ENCODE results near the gene RABGAP1.

RABGAP1 gene

DNA sequence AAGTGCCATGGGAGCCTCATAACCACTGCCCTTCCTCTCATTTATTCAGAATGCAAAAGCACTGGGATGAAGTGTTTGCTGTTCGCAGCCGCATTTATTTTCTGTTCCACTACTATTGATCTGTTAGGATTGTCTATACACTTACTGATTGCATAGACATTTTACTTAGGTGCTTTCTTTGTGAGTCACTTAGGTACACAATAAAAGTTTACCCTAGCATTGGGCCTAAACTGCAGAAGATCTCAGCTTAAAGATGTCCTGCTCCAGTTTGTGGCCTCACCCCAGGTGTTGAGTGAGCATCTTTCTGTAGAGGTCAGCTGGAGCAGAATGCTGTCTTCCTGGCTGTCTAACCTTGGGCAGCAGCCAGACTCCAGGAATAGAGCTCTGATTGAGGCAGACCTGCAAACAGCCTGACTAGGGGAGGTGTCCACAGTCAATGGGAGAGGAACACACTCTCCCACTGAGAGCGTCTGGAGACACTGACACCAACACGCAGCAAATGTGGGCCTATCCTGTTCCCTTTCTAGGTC, 146.6 kb downstream of the RABGAP1 start:
- DNase-seq = no peak

- no peak for DNase-seq
Observed at GRCh38 chr9:123089040-123089439, 148.2 kb downstream of the RABGAP1 start.

DNA sequence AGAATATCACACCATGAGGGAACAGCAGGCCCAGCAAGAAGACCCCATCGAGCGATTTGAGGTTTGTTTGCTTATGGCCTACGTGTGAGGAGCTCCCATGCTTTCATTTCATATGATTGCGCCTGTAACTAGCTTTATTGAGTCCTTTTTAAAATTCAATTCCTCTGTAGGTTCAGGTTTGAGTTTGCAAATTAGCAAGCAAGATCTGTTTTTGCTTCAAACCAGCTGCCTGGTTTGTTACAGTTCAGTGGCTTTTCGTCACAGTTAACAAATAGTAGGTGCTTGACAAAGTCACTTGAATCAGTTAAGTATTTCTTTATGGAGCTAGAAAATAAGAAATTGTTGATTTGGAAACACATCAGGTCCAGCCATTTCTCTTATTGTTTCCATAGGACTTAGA, 149.0 kb downstream of the RABGAP1 start:
- no peak for DNase-seq

DNA sequence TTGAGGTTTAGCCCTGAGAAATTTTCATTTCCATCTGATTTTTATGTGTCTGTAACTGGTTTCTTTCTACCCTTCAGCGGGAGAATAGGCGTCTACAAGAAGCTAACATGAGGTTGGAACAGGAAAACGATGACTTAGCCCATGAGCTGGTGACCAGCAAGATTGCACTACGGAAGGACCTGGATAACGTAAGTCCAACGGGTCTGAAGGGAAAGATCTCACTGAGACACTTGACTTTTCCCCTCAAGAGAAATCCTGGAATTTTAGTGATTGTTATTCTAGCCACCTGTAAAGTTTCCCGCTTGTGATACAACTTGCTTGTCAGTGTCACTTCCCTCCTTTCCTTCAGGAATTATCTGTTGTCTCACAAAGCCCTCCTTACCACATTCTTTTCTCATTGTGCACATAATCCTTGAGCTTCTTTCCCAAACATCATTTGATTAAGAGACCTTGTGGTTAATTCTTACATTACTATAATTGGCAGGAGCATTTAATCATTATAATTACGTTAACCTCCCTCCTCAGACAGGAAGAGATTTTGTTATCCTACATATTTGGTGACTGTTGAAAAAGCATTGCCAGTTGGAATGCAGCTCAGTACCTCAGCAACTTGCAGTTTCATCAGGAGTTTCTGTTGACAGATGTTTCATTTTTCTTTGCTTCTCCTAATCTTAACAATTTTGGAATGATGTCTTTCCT, 149.5 kb downstream of the RABGAP1 start:
- DNase-seq = no peak

- DNase-seq = no peak
Observed at GRCh38 chr9:123090956-123091355, 150.1 kb downstream of the RABGAP1 start.

DNA sequence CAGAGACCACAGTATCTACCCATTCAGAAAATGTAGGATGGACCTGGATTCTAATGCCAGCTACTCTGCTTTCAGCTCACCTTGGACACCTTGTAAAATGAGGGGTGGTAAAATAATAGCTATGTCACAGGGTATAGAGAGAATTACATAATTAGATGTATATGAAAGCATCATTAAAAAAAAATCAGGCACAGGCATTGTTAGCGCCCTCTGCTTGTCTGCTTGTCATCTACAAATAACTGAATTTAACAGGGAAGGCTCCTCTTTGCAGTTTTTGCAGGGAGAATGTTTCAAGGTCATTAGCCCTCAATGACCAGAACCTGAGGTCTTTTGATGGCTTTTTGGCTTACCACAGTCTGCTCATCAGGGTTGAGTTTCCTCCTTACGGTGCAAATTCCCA, 150.6 kb downstream of the RABGAP1 start:
- no peak for DNase-seq

DNA sequence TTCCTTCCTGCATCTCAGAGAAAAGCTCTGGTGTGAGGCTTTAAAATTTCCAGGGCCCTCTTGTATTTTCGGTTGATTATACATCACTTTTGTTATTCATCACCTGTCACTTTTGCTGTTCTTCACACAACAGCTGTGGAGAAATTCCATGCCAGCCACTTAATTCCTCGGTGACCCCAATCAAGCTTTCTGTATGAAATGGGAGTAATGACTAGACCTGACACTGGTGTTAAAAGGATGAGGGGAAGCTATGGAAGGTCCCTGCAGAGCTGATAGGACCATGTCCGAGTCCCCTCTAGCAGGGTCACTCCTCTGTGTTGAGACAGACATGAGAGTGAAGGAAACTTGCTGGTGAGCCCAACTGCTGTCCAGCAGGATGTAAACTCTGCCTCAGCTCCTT, 152.3 kb downstream of the RABGAP1 start:
- DNase-seq = no peak

DNA sequence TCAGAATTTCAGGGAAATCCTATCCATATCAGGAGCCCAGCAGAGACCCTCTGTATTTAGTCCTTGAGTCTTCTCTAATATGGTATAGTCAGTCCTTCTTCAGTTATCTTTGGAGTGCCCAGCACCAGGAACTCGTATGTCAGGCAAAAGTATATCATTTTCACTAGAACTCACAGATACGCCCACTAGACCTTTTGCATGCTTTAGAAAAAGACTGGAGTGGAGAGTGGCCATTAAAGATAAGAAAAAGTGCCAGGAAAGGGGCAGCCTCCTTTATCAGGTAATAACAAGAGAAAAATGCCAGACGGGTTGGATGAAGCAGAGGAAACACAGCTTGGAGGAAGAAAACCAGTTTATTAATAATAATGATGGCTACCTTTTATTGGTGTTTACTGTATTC, 156.2 kb downstream of the RABGAP1 start:
- DNase-seq = no peak

- DNase-seq = no peak
Observed at GRCh38 chr9:123097430-123098095, 156.7 kb downstream of the RABGAP1 start.

DNA sequence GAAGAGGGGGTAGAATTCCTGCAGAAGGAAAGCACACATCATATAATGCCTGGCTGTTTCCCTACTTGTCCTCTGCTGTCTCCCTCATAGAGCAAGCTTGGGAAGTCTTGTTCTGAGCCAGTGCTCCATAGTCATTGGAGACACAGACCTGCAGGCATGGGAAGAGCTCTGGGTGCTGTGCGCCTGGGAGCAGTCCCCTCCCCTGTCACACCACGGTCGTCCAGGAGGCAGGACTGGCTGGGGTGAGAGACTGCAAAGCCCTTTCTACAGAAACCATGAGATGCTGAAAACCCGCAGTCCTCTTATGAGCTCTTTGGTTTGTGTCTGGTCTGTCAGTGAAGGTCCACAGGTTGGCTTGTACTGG, 157.3 kb downstream of the RABGAP1 start:
- no peak for DNase-seq

DNA sequence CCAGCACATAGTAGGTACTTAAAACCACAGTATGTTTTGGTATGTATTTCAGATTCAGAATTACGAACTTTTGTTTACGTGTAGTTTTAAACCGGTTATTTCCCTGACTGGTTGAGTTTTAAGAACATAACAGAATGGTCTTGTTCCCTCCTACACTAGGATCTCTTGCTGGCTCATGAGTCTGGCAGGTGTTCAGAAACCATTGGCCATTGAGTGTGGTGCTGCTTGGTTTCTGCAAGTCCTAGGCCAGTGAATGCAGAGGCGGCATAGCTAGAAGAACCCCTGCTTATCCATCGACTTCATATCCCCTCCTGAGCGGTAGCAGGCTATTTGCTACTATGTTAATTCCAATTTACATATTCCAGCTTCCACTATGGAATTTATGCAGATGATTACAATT, 158.2 kb downstream of the RABGAP1 start:
- no peak for DNase-seq

GRCh38 chr9:123099548-123099947, 158.7 kb downstream of the RABGAP1 start:
- no peak for DNase-seq

DNA sequence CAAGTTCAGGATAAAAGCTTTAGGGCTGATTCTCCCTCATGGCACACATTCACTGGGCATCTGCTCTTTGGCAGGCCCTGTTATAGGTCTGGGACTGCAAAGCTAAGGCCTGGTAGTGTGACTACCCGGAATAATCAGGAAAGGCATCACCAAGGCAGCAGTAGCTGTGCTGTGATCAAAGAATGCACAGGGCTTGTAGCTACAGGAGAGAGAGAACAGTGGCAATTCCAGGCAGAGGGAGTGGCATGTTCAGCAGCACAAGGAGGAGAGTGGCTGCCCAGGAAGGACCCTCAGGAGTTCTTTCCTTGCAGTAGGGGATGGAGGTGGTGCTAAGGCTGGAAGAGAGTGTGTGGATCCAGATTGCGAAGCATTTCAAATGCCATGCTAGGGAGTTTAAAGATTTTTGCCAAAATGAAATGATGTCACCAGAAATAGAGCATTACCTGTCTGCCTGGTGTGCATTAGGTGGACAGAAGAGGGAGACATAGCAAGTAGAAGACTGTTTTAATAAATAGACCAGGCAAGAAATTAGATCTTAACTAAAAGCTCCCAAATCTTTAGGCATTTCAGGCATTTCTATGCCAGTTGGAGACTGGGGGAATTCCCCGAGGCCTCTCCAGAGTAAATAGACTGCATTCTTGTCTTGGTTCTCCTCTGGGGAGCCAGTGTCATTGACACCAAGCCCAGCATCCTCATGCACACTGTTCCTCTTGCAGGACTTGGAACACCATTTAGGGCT, 161.7 kb downstream of the RABGAP1 start:
- DNase-seq = no peak

GRCh38 chr9:123104807-123105206, 164.0 kb downstream of the RABGAP1 start:
- no peak for DNase-seq

DNA sequence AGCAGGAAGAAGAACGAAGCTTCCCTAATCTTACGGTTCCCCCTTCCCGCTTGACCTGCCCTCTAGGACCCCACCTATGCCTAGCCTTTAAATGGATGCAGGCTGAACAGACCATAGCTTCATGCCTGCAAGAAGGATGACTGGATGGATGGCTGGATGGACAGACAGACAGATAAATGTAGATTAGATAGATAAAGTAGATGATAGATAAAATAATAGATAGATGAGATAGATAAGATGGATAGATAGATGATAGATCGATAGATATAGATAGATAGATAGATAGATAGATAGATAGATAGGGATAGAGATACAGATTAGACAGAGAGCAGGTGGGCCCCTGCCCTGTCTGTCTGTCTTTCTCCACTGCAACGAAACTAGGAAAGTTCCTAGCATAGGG, 164.7 kb downstream of the RABGAP1 start:
- no peak for DNase-seq

DNA sequence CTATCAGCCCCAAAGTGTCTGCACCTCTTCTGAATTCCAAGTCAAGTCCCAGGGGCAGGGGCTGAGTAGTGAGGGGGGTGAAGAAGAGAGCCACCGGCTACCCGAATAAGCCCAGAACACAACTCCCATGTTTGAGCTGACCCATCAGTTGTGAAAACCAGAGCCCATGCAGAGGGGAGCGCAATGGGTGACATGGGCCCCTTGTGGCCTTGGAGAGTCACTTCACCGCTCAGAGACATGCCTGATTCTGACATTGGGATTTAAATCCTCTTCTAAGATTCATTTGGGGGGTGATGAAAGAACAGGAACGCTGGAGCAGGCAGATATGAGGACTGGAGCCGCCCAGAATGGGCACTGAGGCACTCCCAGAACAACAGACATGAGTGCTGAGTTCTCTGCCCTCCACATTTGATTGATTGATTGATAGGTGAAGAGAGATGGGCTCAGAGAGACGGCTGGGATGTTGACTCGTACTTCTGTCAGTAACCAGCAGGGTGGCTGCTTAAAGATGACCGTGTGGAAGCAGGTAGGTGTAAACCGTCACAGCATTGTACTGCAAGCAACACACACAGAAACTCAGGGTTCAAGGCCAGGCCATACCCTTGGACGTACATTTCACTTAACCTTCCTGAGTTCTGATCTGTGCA, 166.9 kb downstream of the RABGAP1 start:
- DNase-seq = no peak

- no peak for DNase-seq
Observed at GRCh38 chr9:123108976-123109375, 168.2 kb downstream of the RABGAP1 start.

- DNase-seq = no peak
Observed at GRCh38 chr9:123109540-123110279, 168.9 kb downstream of the RABGAP1 start.

- DNase-seq = peak; percentile 62
Observed at GRCh38 chr9:123111427-123112014, 170.7 kb downstream of the RABGAP1 start.

GRCh38 chr9:123112015-123112975, 171.5 kb downstream of the RABGAP1 start:
- DNase-seq = no peak

DNA sequence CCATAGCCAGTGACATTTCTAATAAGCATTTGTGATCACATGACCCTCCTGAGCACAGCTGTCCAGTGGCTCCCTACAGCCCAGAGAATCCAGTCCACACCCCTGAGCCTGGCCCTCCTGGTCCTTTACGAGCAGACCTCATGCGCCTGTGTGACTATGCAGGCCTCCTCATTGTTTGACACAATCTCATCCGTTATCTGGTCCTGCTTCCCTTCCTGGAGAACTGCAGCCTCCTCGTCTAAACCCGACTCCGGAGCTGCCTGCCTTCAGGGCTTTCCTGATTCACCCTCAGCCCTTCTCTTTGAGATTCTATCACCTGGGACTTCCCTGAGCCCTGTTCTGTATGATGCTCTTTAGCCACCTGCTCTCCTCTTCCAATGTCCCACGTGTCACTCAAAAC, 172.4 kb downstream of the RABGAP1 start:
- DNase-seq = no peak

Data from NCI-H510A (cell line).